ENCODE results near the gene RGS7. TPM values are rescaled to one million over a fixed set of nuclear protein-coding genes. Genes with fewer than 3 reads are reported as not detected.
A peak's percentile ranks its signal among the peaks of the same experiment; 100 is the strongest.

Gene RGS7
- under 1 TPM in 1 of 4 donors, not detected in 3; 0.39 TPM for total RNA-seq

DNA sequence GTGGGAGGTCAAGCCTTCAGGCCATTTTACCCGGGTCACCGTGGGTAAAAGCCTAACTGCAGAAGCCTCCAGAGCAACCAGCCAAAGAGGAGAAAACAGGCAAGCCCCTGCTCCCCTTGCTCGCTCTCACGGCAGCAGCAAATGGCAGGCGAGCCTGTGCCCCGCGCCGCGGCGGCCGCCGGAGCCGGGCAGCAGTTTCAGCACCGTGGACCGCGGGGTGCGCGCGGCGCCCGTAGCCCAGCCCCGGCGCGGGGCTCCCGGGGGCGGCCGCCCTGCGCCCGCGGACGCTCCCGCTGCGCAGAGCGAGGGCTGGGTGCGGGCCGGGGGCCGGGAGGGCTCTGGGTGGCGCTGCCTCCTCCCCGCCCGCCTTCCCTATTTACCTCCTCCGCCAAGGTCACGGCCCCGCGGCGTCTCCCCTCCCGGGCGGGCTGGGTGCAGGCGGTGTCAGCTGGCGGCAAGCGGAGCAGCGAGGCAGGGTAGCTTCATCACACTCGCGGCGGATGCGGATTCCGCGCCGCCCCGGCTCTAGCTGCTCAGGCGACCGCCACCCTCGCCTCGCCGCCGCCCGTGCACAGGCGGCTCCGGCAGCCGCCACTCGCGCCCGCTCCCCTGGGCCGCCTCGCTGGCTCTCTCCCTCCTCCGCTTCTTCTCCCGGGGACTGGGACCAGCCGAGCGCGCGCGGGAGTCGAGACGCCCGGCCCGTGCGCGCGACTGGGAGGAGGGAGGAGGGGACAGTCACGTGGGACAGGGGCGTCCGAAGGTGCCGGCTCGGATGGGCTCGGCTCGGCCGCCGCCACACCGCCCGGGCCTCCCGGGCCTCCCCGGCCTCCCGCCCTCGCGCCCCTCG lies at the start of gene RGS7:
Gene RGS7, minus strand, starts transcription at position 687 of the 847 bp plus-strand sequence.
- 0% methylated on average over 3 to 12 of the region's 105 CpGs for WGBS, 2 donors
- DNase-seq, result peak; percentile 29 to 35
- Histone ChIP-seq H3K4me1 (peaks cover 0 to 4% of the 10 kb centered on the region in 2 donors), H3K36me3 (no peaks in the 10 kb centered on the region), H3K27me3 (no peaks in the 10 kb centered on the region), H3K4me3 (replicated peaks in 1 of 3) (peak within 1 kb of the TSS in 2 of 3 donors; percentile 15 to 28), H3K27ac (no peak within 1 kb of the TSS), H3K9me3 (no peaks in the 10 kb centered on the region)
- intact Hi-C loops (cut with DNase I), result no loop called here
- TF ChIP-seq, protein P1, sequence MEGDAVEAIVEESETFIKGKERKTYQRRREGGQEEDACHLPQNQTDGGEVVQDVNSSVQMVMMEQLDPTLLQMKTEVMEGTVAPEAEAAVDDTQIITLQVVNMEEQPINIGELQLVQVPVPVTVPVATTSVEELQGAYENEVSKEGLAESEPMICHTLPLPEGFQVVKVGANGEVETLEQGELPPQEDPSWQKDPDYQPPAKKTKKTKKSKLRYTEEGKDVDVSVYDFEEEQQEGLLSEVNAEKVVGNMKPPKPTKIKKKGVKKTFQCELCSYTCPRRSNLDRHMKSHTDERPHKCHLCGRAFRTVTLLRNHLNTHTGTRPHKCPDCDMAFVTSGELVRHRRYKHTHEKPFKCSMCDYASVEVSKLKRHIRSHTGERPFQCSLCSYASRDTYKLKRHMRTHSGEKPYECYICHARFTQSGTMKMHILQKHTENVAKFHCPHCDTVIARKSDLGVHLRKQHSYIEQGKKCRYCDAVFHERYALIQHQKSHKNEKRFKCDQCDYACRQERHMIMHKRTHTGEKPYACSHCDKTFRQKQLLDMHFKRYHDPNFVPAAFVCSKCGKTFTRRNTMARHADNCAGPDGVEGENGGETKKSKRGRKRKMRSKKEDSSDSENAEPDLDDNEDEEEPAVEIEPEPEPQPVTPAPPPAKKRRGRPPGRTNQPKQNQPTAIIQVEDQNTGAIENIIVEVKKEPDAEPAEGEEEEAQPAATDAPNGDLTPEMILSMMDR (IDR thresholded peaks at IDR 0.05), result no peak
- TF ChIP-seq POLR2A (IDR thresholded peaks at IDR 0.05), result no peak

DNA sequence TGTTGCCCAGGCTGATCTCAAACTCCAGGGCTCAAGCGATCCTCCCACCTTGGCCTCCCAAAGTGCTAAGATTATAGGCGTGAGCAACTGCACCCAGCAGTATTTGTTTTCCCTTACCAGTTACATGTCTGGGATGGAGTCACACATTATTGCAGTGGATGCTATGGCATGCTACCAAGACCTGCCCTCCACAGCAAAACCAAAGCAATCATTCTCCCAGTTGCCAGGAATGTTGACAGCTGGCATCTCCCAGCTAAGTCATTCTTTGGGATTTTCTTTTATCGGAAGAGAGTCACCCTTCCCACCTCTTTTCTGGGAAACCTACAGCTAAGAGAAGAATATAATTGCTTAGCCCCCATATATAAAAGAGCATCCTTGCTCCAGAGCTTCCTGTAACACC lies 49.4 kb upstream of the RGS7 start:
- intact Hi-C loops (cut with DNase I), result no loop called here
- TF ChIP-seq, protein P1 (IDR thresholded peaks at IDR 0.05), result no peak
- TF ChIP-seq POLR2A (IDR thresholded peaks at IDR 0.05), result no peak
- WGBS, 2 donors, result 93 to 98% methylated on average over 3 of the region's 3 CpGs
- H3K27ac ChIP-seq, result no peak overlapping the region
- H3K9me3 ChIP-seq, result no peaks in the 10 kb centered on the region
- DNase-seq, result no peak
- H3K4me1 ChIP-seq, result no peaks in the 10 kb centered on the region
- H3K27me3 ChIP-seq, result no peaks in the 10 kb centered on the region
- H3K36me3 ChIP-seq, result no peaks in the 10 kb centered on the region
- no peak overlapping the region for H3K4me3 ChIP-seq (replicated peaks in 1 of 3)

DNA sequence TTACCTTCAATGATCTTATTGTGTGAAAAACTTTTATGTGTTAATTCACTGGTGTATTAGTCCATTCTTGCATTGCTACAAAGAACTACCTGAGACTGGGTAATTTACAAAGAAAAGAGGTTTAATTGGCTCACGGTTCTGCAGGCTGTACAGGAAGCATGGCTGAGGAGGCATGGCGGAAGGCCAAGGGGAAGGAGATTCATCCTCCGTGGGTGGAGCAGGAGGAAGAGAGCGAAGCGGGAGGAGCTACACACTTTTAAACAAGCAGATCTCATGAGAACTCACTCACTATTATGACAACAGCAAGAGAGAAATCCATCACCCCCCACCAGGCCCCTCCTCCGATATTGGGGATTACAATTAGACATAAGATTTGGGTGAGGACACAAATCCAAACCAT lies 44.2 kb upstream of the RGS7 start:
- DNase-seq, result no peak
- Histone ChIP-seq H3K36me3 (no peaks in the 10 kb centered on the region), H3K9me3 (no peaks in the 10 kb centered on the region), H3K27me3 (no peaks in the 10 kb centered on the region), H3K4me1 (no peaks in the 10 kb centered on the region), H3K27ac (no peak overlapping the region), H3K4me3 (replicated peaks in 1 of 3) (no peak overlapping the region)
- intact Hi-C loops (cut with DNase I), result no loop called here
- 75 to 89% methylated on average over 6 of the region's 6 CpGs for WGBS, 2 donors
- TF ChIP-seq, protein P1 (IDR thresholded peaks at IDR 0.05), result no peak
- no peak for TF ChIP-seq POLR2A (IDR thresholded peaks at IDR 0.05)

DNA sequence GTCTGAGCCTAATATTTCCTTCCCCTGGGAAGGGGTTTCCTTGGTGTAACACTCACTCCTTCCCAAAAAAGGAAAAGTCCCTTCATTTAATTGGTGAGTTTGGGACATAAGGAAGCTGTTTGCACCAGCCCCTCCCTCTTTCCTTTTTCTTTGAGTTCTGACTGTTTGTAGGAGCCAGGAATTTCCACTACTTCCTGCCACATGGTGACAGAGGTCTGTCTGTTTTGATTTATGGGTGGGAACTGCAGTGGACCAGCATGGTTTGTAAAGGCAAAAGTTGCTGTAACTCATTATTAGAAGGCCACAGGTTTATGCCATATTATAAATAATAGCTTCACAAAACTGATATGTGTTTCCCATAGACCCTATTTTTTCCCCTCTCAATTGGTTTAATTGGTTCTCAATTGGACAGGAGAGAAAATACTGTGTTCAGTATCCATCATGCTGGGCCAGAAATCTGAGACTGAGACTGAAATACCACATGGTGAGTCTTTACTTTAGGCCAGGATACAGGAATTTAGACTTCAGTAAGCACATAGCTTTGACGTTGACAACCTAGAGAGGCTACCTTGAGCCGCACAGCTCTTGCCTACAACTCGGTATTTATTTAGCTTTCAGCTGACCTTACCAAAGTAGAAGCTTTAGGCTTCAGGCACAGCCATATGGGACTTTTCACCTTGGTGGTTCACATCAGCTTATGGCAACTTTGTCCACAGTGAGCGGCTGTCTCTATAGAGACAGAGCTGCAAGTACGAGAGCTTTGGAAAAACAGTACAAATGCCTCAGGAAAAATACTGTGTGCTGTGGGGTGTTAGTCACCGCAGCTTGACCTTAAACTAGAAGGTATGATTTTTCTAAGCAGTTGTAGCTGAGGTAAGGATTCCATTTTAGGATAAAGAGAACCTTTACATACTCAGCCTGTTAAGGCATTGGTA lies 40.0 kb upstream of the RGS7 start:
- no peaks in the 10 kb centered on the region for H3K9me3 ChIP-seq
- no peak overlapping the region for H3K4me3 ChIP-seq (replicated peaks in 1 of 3)
- H3K4me1 ChIP-seq, result no peaks in the 10 kb centered on the region
- TF ChIP-seq, protein P1 (IDR thresholded peaks at IDR 0.05), result no peak
- TF ChIP-seq POLR2A (IDR thresholded peaks at IDR 0.05), result no peak
- no peaks in the 10 kb centered on the region for H3K36me3 ChIP-seq
- no peaks in the 10 kb centered on the region for H3K27me3 ChIP-seq
- no peak overlapping the region for H3K27ac ChIP-seq
- 28 to 32% methylated on average over 6 of the region's 6 CpGs for WGBS, 2 donors
- no peak for DNase-seq
- intact Hi-C loops (cut with DNase I), result no loop called here

All from thyroid gland (tissue), 4 donors.